T-helper 2 cell (primary cell): ENCODE results near the gene DHRS13.
"Not testable (repeated sequence)": the region's sequence is repeated elsewhere in the genome, so short reads cannot be mapped to it uniquely, and the experiment has no call there.

ENCODE experiments used
- DNase-seq, 5 experiments: peaks; one replicate each; pipeline versions ENCODE4 v3.0.0 to v3.0.0-alpha.2; 2012 to 2022

The DHRS13 gene

GRCh38 chr17:28935744-28936460 lies 33.0 kb upstream of the DHRS13 start:
- DNase-seq, result no peak

- not testable (repeated sequence) for DNase-seq
Observed at GRCh38 chr17:28934508-28934907, 31.6 kb upstream of the DHRS13 start.

DNA sequence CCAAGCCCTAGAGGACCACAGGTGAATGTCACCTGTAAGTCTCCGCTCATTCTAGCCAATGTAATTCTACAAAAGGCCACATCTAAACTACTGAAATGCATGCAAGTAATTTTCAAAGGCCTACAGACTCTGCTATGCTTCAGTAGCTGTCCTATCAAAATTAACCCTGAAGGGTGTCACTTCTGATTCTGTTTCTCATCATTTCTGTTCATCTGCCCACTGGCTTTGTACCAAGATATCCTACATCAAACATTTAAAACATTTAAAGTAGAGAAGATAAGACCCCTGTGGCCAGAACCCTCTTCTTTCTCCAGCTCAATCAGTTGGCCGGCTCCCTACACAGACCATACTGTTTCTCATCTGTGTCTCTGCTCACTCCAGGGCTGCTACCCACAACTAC lies 26.9 kb upstream of the DHRS13 start:
- no peak for DNase-seq

DNA sequence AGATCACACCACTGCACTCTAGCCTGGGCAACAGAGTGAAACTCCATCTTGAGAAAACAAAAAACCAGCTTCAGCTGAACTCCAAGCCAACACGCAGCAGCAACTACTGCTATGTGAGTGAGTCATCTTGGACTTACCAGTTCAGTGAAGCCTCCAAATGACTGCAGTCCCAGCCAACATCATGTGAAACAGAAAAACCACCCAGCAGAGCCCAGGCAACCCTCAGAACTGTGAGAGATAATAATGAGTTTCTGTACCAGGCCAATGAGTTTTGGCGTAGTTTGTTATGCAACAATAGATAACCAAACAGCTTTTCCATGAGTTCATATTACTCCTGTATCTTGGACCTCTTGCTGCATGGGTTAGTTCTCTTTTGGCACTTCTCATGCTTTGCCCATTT lies 25.2 kb upstream of the DHRS13 start:
- peak in 1 of 5 experiments; percentile 82 for DNase-seq

DNA sequence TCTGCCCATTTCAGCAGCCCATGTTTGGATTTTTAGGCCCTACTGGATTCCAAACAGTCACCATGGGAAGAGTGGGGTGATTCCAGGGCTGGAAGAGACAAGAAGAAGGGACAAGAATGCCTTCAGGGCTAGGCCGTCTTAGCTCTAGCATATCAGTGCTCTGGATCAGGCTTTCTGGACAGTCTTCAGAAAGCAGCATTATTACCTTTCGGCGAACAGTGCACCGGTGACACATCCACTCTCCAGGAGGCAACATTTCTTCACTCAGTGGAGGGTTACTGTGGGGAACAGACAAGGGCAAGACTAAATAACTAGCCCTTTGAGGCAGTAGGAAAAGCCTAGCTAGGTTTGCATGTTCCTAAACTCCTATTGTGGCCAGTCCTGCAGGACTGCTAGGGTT lies 23.9 kb upstream of the DHRS13 start:
- no peak for DNase-seq

DNA sequence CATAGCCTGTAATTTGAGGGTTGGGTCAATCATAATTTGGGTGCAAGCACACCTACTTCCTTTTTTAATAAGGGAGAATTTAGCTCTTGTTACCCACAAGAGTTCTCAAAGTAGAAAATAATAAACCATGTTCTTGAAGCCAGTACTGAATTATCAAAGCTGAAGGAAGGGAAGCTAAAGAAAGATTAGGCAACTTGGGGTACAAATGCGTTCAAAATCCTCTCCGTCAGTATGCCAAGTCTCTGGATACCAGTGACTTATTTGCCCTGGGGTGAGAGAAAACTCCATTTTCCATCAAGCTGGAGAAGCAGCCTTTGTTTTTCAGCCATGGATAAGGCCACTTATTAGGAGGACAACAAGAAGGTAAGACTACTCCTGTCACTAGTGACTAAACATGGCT lies 23.5 kb upstream of the DHRS13 start:
- DNase-seq, result no peak

DNA sequence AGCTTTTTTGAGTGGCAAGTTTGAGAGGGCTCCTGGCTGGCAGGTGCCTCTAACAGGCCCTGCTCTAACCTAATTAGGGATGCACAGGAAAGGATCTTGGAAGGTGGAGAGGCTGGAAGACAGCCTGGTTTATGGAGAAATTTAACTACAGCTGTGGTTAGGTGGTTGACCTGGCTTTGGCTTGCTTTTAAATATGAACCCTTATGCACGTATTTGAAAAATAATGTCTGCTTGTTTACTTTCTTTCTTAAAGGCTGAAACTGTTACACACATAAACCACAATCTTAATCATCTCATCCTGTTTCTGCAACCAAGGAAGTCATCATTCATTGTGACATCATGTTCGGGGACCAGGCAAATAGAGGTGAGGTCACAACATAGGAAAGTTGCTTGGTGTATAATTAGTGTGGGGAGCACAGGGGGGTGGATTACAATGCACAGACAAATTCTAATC lies 23.1 kb upstream of the DHRS13 start:
- peak in 3 of 5 experiments; percentile 39 to 95 (median 87) for DNase-seq

DNA sequence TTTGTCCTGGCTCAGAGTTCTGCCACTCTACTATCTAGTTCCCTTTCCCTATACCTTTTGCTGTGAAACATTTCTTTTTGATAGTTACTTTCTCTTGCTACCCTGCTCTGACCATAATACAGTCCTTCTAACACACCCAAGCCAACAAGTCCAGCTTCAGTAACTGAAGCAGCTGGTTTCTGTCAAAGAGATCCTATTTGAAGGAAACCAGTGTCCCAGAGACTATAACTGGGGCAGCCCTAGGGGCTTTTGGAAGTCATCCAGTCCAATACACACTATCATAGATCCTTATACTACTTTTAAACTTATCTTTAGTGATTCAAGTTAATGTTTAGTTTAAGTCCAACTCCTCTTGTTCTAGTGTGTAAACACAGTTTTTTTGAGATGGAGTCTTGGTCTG lies 17.3 kb upstream of the DHRS13 start:
- no peak for DNase-seq

- no peak for DNase-seq
Observed at GRCh38 chr17:28918295-28918694, 15.4 kb upstream of the DHRS13 start.

DNA sequence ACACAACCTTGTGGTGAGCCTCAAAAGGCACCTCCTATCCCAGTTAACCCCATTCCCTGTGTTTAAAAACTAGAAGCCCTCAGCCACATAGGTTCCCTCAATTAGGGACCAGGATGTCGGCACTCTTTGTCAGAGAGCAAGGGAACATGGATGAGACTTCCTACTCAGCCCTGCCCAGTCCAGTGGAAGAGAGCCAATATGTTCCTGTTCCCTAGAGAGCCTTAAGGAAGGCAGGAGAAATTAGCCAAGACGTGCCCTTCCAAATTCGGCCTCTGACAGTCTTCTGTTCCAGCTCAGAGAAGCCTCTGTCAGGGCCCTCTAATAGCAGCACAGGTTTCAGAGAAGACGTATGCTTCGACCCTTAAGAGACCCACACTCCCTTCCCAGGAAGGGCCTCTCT lies 14.6 kb upstream of the DHRS13 start:
- no peak for DNase-seq

GRCh38 chr17:28917029-28917428 lies 14.2 kb upstream of the DHRS13 start:
- no peak for DNase-seq

DNA sequence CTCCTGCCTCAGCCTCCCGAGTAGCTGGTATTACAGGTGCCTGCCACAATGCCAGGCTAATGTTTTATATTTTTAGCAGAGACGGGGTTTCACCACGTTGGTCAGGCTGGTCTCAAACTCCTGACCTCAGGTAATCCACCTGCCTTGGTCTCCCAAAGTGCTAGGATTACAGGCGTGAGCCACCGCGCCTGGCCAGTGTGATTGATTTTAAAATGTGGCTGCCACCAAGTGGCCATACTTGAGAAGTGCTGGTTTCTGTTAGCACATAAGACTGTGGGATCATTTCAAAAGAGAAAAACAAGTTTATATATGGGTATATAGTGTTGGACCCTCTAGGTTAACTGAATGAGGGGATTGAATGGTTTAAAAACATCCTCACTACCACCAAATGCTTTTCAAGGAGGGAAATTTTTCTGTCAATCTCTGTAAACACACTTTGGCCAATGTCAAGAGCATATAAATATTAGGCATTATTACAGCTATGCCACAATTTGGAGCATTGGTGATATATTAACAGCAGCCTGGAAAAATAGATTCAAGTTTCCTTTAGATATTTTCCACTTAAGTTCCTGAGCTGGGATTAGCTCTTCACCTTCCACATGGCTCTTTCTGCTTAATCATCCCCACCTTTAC lies 13.5 kb upstream of the DHRS13 start:
- DNase-seq, result peak in 1 of 5 experiments; percentile 53

DNA sequence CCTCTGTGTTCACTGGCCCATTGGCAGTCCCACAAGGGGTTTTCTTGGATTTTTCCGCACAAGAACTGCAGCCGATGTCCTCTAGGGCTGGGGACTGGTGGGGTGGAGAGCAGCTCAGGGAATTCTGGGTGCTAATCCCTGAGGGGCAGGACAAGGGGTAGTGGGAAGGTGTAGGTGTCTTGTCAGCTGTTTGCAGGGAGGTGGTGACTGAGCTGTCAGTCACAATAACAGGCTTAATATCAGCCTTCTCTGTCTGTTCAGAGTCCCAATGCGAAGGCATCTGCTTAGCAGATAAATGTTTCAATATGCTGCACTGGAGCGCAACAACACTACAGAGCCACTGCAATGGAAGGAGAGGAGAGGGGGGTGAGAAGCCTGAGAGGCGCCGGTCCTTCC lies 10.1 kb upstream of the DHRS13 start:
- no peak for DNase-seq

DNA sequence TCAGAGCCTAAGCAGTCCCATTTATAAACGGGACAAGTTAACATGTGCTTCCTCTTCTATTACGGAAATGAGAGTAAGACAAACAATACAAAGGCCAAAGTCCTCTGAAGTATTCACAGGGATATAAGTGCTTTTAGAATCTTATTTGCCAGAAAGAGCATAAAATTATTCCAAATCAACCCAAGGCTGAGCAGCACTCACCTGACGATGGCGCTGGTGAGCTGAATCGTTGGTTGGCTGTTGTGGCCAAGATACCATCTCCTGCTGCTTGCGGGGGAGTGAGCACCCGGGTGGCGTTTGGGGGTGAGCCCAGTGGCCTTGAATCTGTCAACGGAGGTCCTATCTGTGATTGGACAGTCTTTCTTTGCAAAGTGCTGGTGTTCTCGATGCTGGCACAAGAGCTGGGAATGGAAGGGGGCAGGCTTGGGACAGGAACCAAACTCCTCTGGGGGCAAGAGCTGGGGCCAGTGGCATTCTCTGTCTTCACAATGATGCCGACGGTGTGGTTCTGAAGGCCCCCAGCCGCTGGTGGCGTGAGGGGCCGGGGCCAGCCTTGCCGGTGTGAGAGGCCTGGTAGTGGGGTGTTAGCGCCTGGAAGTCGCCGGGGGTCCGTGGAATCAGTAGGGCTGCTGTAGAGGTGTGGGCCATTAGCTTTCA lies 9.5 kb upstream of the DHRS13 start:
- peak in 1 of 5 experiments; percentile 35 for DNase-seq

GRCh38 chr17:28911411-28912045 lies 8.6 kb upstream of the DHRS13 start:
- DNase-seq, result no peak

DNA sequence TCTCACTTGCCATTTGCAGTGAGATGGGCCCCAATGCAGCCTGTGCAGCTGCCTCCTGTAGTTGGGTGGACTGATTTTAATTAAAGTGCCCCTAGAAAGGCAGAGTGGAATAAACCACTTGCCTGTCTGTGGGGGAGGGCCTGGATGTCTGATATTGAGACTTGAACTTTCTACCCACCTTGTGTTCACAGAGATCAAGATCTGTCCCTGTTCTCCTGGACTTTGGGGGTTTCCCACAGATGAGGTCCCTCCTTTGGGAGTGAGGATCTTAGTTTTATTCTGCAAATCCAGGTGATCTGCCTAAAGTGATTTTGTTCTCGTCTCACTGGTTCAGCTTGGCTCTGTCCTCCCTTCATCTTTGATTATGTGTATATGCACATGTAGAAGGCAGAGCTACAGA lies 7.7 kb upstream of the DHRS13 start:
- no peak for DNase-seq

GRCh38 chr17:28908640-28909167 lies 5.8 kb upstream of the DHRS13 start:
- DNase-seq, result no peak

DNA sequence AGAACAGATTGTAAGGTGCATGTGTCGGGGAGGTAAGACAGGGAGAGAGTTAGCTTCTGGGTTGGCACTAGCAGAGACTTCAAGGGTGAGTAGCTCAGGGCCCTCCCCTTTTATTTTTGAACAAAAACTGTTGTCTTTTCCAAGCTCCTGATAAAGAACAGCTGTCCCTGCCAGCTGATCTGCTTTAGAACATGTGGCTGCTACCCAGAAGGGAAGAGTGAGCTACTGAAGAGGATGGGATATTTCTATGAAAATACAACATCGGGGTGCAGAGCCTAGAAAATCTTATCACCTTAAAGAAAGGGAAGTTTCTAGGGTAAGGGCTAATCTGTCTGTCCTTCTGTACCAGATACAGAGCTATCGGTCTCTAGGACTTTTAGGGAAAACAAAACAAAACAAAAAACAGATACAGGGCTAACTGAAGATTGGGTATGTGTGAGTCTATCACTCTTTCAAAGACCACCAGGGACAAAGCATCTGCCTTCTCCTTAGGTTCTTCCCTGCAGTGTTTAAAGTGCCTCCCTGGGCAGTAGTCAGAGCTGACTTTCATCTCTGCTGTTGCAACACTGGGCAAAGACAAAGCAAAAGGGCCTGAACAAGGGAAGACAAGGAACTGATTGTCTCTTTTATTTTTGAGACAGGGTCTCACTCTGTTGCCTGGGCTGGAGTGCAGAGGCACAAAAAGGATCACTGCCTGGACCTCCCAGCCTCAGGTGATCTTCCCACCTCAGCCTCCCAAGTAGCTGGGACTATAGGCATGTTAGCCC lies 5.0 kb upstream of the DHRS13 start:
- no peak for DNase-seq

DNA sequence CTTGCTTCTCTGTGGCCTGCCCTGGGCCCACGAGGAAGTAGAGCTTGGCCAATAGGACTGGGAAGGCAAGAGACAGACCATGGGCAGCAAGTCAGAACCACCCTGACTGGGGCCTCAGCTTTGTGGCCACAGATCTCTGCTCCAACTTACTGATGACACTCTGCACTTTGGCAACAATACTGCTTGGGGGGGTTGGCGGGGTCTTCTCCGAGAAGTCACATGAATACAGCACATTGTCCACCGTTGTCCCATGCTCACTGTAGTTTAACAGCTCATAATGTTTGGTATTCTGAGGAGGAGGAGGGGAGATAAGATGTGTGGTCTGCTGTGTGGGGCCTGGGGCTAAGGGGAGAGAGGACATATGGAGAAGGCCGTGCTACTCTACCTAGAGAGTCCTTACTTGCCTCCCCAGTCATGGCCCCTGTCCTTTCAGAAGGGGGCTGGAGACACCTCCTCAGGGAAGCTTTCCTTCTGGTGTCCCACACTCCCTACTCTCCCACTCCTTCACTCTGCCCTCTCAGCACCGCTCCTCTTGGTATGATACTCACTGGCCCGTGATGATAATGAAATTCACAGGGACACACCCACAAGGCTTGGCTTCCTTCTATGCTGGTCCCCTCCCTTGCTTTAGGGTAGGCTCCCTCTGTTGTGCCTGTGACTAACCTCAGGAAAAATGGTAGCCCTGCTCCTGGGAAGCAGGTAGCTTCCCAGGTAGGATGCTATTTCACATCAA lies 4.0 kb upstream of the DHRS13 start:
- no peak for DNase-seq

- DNase-seq, result no peak
Observed at GRCh38 chr17:28906276-28906675, 3.4 kb upstream of the DHRS13 start.

DNA sequence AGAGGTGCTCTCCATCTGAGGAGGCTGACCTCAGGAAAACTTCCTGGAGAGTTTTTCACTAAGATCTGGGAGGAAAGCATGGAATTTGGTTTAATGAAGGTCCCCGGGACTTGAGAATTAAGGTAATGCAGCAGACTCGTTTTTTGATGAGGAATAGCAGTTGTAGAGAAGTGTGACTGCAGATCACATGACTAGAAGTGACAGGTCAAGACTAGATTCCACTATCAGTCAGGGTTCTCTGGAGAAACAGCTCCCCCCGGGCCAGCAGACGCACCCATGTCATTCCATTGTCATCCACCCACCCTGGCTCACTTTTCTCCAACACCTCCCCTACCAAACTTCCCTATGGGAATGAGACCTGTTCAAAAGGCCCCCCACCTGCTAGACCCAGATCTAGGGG lies 1.9 kb upstream of the DHRS13 start:
- DNase-seq, result no peak

DNA sequence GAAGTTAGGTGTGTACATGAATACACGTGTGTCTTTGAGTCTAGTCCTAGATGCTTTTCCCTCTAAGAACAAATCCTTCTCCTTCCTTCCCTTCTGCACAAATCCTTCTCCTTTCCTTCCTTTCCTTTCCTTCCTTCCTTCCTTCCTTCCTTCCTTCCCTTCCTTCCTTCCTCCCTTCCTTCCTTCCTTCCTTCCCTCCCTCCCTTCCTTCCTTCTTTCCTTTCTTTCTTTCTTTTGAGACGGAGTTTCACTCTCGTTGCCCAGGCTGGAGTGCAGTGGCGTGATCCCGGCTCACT lies 615 bp upstream of the DHRS13 start:
- DNase-seq, result not testable (repeated sequence)
